GM19193 (cell line): ENCODE data around the gene GCG.

Experiments used
- POLR2A ChIP-seq: IDR thresholded peaks from 4 replicates; pipeline ENCODE4 v1.6.1; 2011; ENCODE audit not compliant: insufficient read depth, insufficient read length; ENCODE audit errors: extremely low read depth

The GCG gene

DNA sequence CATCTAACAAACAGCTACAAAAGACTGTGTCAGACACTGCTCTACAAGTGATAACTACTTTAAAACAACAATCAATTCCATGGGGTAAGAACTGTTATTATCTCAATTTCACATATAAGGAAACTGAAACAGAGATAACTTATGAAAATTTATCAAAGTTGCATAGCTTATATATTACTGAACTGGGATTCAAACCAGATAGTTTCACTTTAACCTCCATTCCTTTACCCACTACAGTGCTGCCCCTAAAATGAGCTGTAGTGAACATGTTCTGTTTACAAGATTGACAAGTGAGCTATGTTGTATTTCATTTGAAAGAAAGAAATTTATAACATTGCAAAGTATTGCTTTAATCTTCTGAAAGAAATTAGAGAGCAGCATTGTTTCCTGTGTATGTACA lies 14.1 kb upstream of the GCG start:
- TF ChIP-seq POLR2A, result no peak

DNA sequence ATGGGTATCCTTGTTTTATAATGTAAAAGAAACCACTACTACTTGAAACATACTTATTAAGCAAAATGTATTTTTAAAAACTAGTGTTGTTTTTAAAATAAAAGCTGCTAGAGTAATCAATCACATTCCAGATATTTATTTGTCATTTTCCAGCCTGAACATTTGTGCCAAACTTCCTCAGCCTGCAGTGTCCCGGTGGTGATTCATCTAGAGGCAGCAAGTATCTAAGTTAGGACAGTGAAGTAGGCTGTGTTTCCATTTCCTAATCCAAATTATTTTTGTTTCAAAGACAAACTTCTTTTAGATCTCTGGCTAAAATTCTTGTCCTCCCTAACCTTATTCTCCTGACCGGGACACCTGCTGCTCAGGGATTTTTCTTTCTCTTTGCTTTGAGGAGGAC lies 12.8 kb upstream of the GCG start:
- no peak for TF ChIP-seq POLR2A

DNA sequence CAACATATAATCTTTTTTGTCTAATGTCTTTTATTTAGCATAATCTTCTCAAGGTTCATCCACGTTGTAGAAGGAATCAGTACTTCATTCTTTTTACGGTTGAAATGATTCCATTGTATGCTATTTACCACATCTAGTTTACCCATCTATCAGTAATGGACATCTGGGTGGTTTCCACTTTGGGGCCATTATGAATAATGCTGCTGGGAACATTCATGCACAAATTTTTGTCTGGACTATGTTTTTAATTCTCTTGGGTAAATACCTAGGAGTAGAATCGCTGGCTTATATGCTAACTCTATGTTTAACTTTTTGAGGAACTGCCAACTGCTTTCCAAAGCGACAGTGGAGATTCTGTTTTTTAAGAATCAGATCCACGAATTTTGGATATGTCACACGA lies 7.4 kb upstream of the GCG start:
- TF ChIP-seq POLR2A, result no peak

DNA sequence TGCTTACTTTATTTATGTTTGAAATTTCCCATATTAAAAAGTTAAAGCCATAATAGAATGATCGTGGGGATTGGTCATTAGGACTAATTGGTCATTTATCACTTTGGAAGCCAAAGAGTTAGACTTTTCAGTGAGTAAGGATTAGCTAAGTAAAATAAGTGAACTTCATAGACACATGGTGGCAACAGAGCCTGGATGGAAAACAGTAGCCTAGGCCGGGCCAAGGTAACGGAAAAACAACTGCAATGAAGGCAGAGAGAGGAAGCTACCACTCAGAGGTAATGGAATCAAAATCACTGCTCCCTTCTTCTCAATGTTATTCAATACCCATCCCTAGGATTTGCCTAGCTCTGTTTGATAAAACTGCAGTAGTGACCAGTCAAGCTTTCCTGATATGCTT lies 4.1 kb upstream of the GCG start:
- no peak for TF ChIP-seq POLR2A

DNA sequence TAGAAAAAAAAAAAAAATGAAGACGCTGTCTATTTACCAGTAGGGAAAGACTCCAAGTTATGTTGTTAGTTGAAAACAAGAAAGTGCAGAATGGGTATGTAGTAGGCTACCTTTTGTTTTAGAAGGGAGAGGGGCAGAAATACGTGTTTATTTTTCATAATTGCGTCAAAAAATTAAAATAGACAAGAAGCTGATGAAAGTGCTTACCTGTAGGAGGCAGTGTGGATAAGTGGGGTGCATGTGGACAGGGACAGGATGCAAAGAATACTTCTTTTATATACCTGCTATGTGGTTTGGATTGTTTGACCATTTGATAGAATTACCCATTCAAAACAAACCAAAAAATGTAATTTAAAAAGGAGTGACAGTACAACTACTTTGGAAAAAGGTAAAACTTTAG lies 3.0 kb upstream of the GCG start:
- TF ChIP-seq POLR2A, result no peak

DNA sequence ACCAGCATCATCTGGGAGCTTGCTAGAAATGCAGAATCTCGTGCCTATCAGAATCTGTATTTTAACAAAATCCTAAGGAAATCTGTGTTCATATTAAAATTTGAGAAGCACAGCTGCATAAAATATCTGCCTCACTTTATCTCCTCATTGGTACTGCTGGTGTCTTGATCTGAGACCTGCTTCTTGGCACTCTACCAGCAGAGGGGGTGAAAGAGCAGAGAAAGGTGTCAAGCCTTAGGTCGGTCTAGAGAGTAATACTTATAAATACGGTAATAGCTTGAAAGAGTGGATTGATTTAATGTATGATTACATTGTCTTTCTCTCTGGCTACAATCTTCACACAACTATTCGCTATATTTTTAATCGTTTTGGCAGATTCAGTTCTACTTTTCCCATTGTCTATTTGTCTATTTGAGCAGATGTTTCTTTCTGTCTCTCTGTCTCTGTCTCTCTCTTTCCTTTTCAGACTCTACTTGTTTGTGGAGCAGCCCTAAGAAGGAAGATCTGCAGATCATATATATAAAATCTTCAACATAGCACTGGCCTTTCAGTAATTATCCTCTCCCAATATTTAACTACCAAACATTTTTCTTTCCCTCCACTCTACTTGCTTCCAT lies 1.7 kb upstream of the GCG start:
- no peak for TF ChIP-seq POLR2A

DNA sequence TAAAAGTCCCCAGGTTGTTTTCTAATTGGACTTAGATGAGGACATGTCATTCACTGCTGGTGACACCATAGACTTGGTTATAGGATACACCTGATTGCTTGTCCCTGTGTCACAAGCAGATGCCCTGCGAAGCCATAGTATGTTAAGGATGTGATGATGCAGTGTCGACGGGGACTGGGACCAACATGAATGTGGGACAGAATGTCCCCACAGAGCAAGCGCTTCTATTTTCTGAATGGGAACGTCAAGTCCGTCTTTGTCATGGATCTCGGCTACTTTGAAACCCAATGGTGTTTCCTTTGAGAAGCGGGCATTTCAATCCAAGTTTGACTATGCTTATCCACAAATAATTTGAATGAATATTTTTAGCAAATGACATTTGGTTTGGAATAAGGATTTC lies 2.1 kb downstream of the GCG start:
- no peak for TF ChIP-seq POLR2A

DNA sequence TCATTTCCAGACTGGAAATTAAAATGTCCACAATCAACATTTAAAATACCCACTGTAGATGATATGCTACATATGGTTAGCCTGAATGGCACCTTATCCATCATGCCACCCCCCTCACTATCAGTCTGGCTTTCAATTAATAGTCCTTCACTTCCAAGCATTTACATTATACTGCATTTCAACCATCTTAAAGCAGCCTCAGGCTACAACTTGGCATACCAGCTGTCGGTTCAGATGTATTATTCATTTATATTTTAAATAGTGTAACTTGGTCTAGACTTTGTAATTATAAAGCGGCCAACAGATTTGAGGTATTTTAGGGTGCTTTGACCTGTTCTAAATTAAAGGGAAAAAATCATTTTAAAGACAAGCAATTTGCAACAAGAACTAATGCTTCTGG lies 2.6 kb downstream of the GCG start:
- no peak for TF ChIP-seq POLR2A

DNA sequence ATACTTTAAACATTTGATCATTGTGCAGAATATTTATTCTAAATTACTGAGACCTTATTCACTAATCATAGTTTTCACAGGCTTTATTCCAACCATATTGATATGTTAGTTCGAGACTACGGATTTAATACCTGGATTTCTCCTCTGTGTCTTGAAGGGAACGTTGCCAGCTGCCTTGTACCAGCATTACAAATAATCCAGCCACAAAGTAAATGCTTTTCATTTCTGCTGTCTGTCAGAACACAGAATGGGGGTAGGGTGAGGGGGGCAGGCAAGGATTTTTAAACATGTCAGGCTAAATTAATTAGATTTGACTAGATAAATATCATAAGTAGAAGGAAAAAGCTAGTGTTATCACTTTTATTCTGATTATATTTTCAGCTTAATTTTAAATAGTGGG lies 3.1 kb downstream of the GCG start:
- TF ChIP-seq POLR2A, result no peak

DNA sequence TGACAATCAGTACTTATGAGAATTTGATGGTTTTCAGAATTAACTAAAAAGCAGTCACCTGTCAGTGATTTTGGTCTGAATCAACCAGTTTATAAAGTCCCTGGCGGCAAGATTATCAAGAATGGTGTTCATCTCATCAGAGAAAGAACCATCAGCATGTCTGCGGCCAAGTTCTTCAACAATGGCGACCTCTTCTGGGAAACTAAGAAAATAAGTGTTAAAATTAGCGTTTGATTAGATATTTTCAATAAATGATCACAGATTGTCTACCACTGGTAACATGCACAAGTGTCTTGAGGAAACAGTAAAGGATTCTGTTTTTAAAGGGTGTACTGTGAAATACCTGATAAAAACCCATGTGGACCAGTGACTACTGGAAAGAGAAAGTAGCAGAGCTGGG lies 8.1 kb downstream of the GCG start:
- TF ChIP-seq POLR2A, result no peak

DNA sequence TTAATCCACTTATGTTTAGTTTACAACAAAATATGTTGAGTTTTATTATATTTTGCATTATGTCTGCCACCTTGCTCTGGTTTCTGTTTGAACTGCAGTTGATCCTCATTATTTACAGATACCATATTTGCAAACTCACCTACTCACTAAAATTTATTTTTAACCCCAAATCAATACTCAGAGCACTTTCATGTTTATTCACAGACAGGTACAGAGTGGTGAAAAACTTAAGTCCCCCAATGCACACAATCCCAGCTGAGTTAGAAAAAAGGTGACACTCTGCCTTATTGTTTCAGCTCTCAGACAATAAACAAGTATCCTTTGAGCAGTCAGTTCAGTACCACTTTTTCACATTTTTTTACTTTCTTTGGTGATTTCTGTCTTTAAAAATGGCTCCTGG lies 13.7 kb downstream of the GCG start:
- no peak for TF ChIP-seq POLR2A

DNA sequence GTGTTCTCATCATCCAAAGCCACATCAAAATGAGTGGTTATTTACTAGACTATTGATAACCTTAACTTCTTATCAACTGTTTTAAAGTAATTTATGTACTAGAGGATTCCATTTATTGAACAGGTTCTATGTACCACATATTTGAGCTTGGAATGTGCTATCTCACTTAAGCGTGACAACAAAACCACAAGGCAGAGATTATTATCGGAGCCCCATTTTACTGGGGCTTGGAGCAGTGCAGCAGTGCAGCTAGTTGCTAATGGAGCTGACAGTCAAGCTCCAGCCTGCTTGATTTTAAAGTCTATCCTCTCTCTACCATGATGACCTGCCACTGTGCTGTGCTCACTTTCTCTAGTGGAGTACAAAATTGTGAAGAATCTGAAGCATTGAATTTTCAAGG lies 24.6 kb downstream of the GCG start:
- no peak for TF ChIP-seq POLR2A

DNA sequence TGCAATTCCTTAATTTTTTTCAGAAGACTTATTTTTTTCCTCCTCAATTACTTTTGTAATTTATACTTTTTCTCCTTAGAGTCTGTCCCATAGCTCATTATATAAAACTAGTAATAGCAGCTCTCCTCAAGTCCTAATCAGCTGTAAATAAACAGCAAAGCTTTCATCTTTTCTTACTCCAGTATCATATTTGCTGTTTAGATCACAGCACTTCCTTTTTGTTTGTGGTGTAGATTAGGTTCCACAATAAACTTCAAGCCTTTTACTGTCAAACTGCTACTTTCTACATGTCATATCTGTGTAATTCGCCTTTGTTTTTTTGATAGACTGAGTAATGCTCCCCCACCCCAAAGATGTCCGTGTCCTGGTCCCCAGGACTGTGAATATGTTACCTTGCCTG lies 25.5 kb downstream of the GCG start:
- TF ChIP-seq POLR2A, result no peak

DNA sequence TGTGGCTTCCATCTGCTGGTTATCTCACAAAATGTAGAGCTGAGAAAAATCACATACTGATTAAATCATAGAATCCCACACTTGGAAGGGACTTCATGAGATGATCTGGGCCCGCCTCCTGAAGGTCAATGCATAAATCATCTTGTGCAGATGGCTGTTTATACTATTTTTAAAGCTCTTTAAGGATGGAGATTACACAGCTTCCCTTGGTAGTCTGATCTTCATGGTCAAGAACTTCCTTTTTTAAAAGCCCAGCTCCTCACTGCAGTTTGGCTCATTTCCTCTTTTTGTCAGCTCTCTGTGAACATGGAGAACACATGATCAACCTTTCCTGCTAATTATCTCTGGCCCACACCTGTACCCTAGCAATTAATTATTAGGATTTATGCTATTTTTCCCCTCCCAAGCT lies 25.9 kb downstream of the GCG start:
- TF ChIP-seq POLR2A, result no peak

DNA sequence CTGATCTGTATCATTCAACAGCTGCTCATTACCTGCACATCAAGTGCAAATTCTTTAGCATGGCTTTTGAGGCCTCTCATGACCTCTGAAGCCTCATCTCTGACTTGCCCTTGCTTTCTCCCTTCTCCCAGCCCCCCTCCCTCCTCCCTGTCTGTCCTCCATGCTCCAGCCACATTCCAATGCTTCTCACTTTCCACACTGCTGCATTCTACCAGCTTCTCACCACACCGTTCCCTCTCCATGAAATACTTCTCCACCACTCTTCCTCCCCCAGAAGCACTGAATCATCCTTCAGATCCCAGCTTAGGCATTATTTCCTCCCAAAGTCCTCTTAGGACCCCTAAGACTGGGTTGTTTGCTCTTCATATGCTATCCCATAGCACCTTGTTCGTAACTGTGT lies 26.9 kb downstream of the GCG start:
- TF ChIP-seq POLR2A, result no peak

DNA sequence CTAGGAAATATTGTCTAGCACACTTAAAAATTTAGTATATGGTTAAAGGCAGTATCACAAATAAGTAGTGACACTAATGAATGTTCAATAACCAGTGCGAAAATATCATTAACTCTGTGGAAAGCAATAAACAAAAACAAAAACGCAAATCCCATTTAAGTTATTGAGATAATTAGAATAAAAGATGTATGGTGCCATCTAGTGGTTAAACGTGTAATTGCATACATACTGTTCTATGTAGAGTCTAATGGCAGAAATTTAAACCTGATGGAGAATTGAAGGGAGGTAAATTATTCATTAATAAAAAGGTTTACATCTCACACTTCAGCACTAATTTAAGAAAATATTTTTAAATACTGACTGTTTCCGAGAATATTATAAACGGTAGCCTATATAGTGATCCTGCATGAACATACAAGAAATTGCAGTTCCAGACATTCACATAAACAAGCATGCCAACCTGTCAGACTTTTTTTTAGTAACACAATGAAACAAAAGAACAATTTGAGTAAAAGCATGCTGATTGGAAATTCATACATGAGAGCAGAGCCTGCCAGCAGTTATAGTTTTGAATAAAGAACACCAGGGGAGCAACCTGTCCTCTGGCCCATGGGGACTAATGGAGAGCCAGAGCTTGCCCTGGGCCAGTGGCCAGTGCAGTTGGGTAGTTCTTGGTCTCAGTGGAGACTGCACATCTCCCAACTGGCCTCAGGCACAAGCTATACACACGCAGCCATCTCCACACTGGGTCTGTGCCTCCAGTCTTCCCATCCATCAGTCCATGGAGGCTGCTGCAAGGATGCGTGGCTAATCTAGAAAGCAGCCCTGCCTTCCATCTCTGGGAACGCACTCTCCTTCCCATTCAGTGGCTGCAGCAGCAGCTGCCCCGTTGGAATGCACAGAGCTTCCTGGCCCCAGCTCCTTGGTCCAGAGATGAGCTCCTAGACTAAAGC lies 28.0 kb downstream of the GCG start:
- no peak for TF ChIP-seq POLR2A
